Peyer's patch (tissue), 4 donors: ENCODE data around the gene C2. TPM values are rescaled to one million over a fixed set of nuclear protein-coding genes. Genes with fewer than 3 reads are reported as not detected.
A peak's percentile ranks its signal among the peaks of the same experiment; 100 is the strongest.

Experiments used
- DNase-seq, 3 donors: peaks; one replicate each; pipeline ENCODE4 v3.0.0-alpha.2; 2017 to 2019
- H3K27ac ChIP-seq, 4 donors: fragments of 200-600 bp; sonication (generic); one replicate each; pipeline ENCODE4 v1.5.1; 2016 to 2019
- H3K27me3 ChIP-seq, 2 donors: fragments of 200-600 bp; sonication (generic); one replicate each; pipeline ENCODE4 v1.5.1; 2019
- H3K36me3 ChIP-seq, 3 donors: fragments of 200-600 bp; sonication (generic); one replicate each; pipeline ENCODE4 v1.5.1; 2016 to 2019
- H3K4me1 ChIP-seq, 4 donors: fragments of 200-600 bp; sonication (generic); one replicate each; pipeline ENCODE4 v1.5.1; 2016 to 2019
- H3K4me3 ChIP-seq, 4 donors: fragments of 200-600 bp; sonication (generic); 1 replicate in 3 of 4; 2 replicates in 1 of 4; pipeline ENCODE4 v1.5.1; 2016 to 2019; ENCODE audit warnings: mild to moderate bottlenecking in 1 of 4
- H3K9me3 ChIP-seq, 4 donors: fragments of 200-600 bp; sonication (generic); one replicate each; pipeline ENCODE4 v1.5.1; 2016 to 2019; ENCODE audit warnings: mild to moderate bottlenecking in 1 of 4
- POLR2A ChIP-seq, 2 donors: fragments of 450-650 bp; IDR thresholded peaks; one replicate each; pipeline ENCODE4 v1.5.1; 2017; ENCODE audit warnings: antibody characterized with exemption in 2 of 2, mild to moderate bottlenecking in 2 of 2, moderate library complexity in 2 of 2
- total RNA-seq, 4 donors: library from RNA; depleted of rRNA; stranded (reverse); fragments of >200 nt; gene quantifications; one replicate each; pipeline ENCODE4 v1.1.0, GENCODE V29; 2016
- TF ChIP-seq, protein P1 (sequence below), 6 experiments: fragments of 450-650 bp in 4 of 6; fragments of 200-600 bp in 2 of 6; sonication (generic) in 1 of 6; IDR thresholded peaks; one replicate each; pipeline ENCODE4 v1.5.1; 2017 to 2019; ENCODE audit warnings: antibody characterized with exemption in 6 of 6, mild to moderate bottlenecking in 3 of 6, moderate library complexity in 1 of 6

C2 gene
- total RNA-seq, 4 donors from 2014 or later = 15.3 to 63.2 (median 38.4) TPM

- Histone ChIP-seq H3K9me3 (no peaks in the 10 kb centered on the region), H3K4me3 (no peak overlapping the region), H3K27ac (no peak overlapping the region), H3K36me3 (no peaks in the 10 kb centered on the region), H3K27me3 (no peaks in the 10 kb centered on the region), H3K4me1 (no peaks in the 10 kb centered on the region)
- no peak for TF ChIP-seq POLR2A (IDR thresholded peaks at IDR 0.05)
- TF ChIP-seq, protein P1, sequence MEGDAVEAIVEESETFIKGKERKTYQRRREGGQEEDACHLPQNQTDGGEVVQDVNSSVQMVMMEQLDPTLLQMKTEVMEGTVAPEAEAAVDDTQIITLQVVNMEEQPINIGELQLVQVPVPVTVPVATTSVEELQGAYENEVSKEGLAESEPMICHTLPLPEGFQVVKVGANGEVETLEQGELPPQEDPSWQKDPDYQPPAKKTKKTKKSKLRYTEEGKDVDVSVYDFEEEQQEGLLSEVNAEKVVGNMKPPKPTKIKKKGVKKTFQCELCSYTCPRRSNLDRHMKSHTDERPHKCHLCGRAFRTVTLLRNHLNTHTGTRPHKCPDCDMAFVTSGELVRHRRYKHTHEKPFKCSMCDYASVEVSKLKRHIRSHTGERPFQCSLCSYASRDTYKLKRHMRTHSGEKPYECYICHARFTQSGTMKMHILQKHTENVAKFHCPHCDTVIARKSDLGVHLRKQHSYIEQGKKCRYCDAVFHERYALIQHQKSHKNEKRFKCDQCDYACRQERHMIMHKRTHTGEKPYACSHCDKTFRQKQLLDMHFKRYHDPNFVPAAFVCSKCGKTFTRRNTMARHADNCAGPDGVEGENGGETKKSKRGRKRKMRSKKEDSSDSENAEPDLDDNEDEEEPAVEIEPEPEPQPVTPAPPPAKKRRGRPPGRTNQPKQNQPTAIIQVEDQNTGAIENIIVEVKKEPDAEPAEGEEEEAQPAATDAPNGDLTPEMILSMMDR (IDR thresholded peaks at IDR 0.05) = no peak
- peak in 1 of 3 donors; percentile 43 for DNase-seq
These were observed 6.0 kb downstream of the C2 start for GRCh38 chr6:31933537-31933936.

DNA sequence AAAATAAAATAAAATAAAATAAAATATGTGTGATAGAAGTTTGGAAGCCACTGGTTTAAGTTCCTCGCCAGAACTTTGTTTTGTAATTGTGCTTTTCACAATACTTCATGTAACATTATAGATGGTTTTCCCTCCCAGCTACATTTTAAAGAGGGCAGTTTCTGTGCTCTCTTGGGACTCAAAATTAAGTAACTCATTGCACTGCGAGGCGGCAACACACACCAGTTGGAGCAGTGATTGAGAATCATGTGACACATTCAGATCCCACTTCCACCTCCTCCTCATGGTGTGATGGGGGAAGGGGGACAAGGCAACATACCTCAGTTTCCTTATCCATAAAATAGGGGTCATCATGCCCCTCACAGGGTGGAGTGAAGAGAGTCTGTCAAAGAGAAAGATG, 7.5 kb downstream of the C2 start:
- H3K36me3 ChIP-seq = no peaks in the 10 kb centered on the region
- no peaks in the 10 kb centered on the region for H3K4me1 ChIP-seq
- H3K27me3 ChIP-seq = no peaks in the 10 kb centered on the region
- no peaks in the 10 kb centered on the region for H3K9me3 ChIP-seq
- DNase-seq = no peak
- TF ChIP-seq POLR2A (IDR thresholded peaks at IDR 0.05) = no peak
- TF ChIP-seq, protein P1 (IDR thresholded peaks at IDR 0.05) = no peak
- H3K4me3 ChIP-seq = no peak overlapping the region
- no peak overlapping the region for H3K27ac ChIP-seq

DNA sequence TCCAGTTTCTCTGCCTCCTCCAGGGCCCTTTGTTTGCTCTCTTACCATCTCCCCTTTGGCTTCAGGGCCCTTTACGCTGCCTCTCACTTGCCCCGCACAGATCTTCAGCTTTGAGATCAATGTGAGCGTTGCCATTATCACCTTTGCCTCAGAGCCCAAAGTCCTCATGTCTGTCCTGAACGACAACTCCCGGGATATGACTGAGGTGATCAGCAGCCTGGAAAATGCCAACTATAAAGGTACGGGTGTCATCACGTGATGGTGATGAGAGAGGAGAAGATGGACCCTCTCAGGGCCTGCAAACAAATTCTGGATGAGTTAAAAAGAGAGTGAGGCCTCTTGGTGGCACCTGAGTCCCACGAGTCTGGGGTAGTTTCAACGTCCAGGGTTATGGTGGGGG, 8.3 kb downstream of the C2 start:
- DNase-seq = no peak
- Histone ChIP-seq H3K36me3 (no peaks in the 10 kb centered on the region), H3K27ac (no peak overlapping the region), H3K27me3 (no peaks in the 10 kb centered on the region), H3K4me1 (no peaks in the 10 kb centered on the region), H3K9me3 (no peaks in the 10 kb centered on the region), H3K4me3 (no peak overlapping the region)
- TF ChIP-seq, protein P1 (IDR thresholded peaks at IDR 0.05) = no peak
- no peak for TF ChIP-seq POLR2A (IDR thresholded peaks at IDR 0.05)

- H3K27ac ChIP-seq = no peak overlapping the region
- no peak for TF ChIP-seq POLR2A (IDR thresholded peaks at IDR 0.05)
- TF ChIP-seq, protein P1 (IDR thresholded peaks at IDR 0.05) = no peak
- DNase-seq = peak in 1 of 3 donors; percentile 9
- no peaks in the 10 kb centered on the region for H3K9me3 ChIP-seq
- H3K4me1 ChIP-seq = peaks cover 0 to 8% (median 1%) of the 10 kb centered on the region in 4 donors
- H3K36me3 ChIP-seq = no peaks in the 10 kb centered on the region
- H3K4me3 ChIP-seq = no peak overlapping the region
- no peaks in the 10 kb centered on the region for H3K27me3 ChIP-seq
These were observed 12.7 kb downstream of the C2 start for GRCh38 chr6:31940256-31940664.

DNA sequence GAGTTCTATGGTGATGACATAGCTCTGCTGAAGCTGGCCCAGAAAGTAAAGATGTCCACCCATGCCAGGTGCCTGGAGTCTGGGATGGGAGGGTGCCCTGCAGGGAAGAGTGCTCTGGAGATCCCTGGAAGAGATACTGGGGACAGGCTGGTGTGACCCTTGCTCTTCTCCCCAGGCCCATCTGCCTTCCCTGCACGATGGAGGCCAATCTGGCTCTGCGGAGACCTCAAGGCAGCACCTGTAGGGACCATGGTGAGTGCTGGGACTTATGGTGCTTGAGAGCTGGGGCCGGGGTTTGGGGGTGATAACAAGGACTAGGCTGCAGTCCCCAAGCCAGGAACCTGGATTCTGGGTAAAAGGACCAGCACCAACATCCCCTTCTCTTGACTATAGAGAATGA, 16.2 kb downstream of the C2 start:
- H3K36me3 ChIP-seq = no peaks in the 10 kb centered on the region
- no peaks in the 10 kb centered on the region for H3K27me3 ChIP-seq
- H3K9me3 ChIP-seq = no peaks in the 10 kb centered on the region
- no peak overlapping the region for H3K27ac ChIP-seq
- no peak for TF ChIP-seq POLR2A (IDR thresholded peaks at IDR 0.05)
- TF ChIP-seq, protein P1 (IDR thresholded peaks at IDR 0.05) = no peak
- no peak overlapping the region for H3K4me3 ChIP-seq
- DNase-seq = no peak
- peaks cover 0 to 20% (median 2%) of the 10 kb centered on the region in 4 donors for H3K4me1 ChIP-seq

- Histone ChIP-seq H3K36me3 (no peaks in the 10 kb centered on the region), H3K4me3 (peak overlapping the region in 3 of 4 donors; percentile 10 to 42 (median 39)), H3K4me1 (peaks cover 0 to 20% (median 2%) of the 10 kb centered on the region in 4 donors), H3K27me3 (no peaks in the 10 kb centered on the region), H3K27ac (peak overlapping the region; percentile 64 to 92 (median 84)), H3K9me3 (no peaks in the 10 kb centered on the region)
- no peak for DNase-seq
- TF ChIP-seq, protein P1 (IDR thresholded peaks at IDR 0.05) = no peak
- no peak for TF ChIP-seq POLR2A (IDR thresholded peaks at IDR 0.05)
These were observed 17.6 kb downstream of the C2 start for GRCh38 chr6:31945154-31945506.
